H9 (cell line): ENCODE results near the gene ITPRIPL1. TPM values are rescaled to one million over a fixed set of nuclear protein-coding genes. Genes with fewer than 3 reads are reported as not detected.
A peak's percentile ranks its signal among the peaks of the same experiment; 100 is the strongest.

Experiments used
- DNase-seq: peaks from one replicate; pipeline ENCODE4 v3.0.0-alpha.2; 2017
- H2AFZ ChIP-seq: one replicate; pipeline ENCODE4 v1.6.1; 2013; ENCODE audit warnings: mild to moderate bottlenecking, low read length, control low read depth, moderate library complexity
- H2AK5ac ChIP-seq: 2 replicates; pipeline ENCODE4 v1.6.1; 2013; ENCODE audit warnings: low read length, control low read depth, mixed read lengths; ENCODE audit not compliant: insufficient read length
- H2BK120ac ChIP-seq: one replicate; pipeline ENCODE4 v1.6.1; 2013; ENCODE audit warnings: low read depth, mild to moderate bottlenecking, low read length, control low read depth, inconsistent platforms; ENCODE audit not compliant: poor library complexity, severe bottlenecking
- H2BK12ac ChIP-seq: 2 replicates; pipeline ENCODE4 v1.6.1; 2013; ENCODE audit warnings: low read length, control low read depth, mixed read lengths, low read depth; ENCODE audit not compliant: insufficient read length
- H2BK15ac ChIP-seq: 2 replicates; pipeline ENCODE4 v1.6.1; 2013; ENCODE audit warnings: low read depth, low read length, control low read depth
- H2BK20ac ChIP-seq: one replicate; pipeline ENCODE4 v1.6.1; 2013; ENCODE audit warnings: low read depth, mild to moderate bottlenecking, low read length, control low read depth, inconsistent platforms; ENCODE audit not compliant: poor library complexity, severe bottlenecking
- H2BK5ac ChIP-seq: 2 replicates; pipeline ENCODE4 v1.6.1; 2013; ENCODE audit warnings: low read length, control low read depth, mixed read lengths; ENCODE audit not compliant: insufficient read length
- H3K14ac ChIP-seq: 2 replicates; pipeline ENCODE4 v1.6.1; 2013; ENCODE audit warnings: low read length, control low read depth; ENCODE audit not compliant: insufficient read depth
- H3K18ac ChIP-seq: 2 replicates; pipeline ENCODE4 v1.6.1; 2013; ENCODE audit warnings: low read depth, mild to moderate bottlenecking, mixed read lengths, low read length, control low read depth; ENCODE audit not compliant: insufficient read length
- H3K23ac ChIP-seq: 2 replicates; pipeline ENCODE4 v1.6.1; 2013; ENCODE audit warnings: low read length, control low read depth, mixed read lengths, low read depth; ENCODE audit not compliant: insufficient read length
- H3K23me2 ChIP-seq: 2 replicates; pipeline ENCODE4 v1.6.1; 2013; ENCODE audit warnings: low read depth, mild to moderate bottlenecking, mixed read lengths, low read length, control low read depth; ENCODE audit not compliant: insufficient read length, poor library complexity, severe bottlenecking
- H3K27ac ChIP-seq: 2 replicates; pipeline ENCODE4 v1.5.1; 2013; ENCODE audit warnings: low read length, control low read depth, mixed read lengths, low read depth; ENCODE audit not compliant: insufficient read length
- H3K27me3 ChIP-seq: 2 replicates; pipeline ENCODE4 v1.6.1; 2013; ENCODE audit warnings: low read length, control low read depth, inconsistent platforms; ENCODE audit not compliant: insufficient read depth
- H3K4ac ChIP-seq: 2 replicates; pipeline ENCODE4 v1.6.1; 2013; ENCODE audit warnings: low read depth, mild to moderate bottlenecking, control low read depth, inconsistent platforms, low read length, moderate library complexity
- H3K4me1 ChIP-seq: 2 replicates; pipeline ENCODE4 v1.6.1; 2013; ENCODE audit warnings: low read length, control low read depth, inconsistent platforms; ENCODE audit not compliant: insufficient read depth
- H3K4me2 ChIP-seq: 2 replicates; pipeline ENCODE4 v1.6.1; 2013; ENCODE audit warnings: low read length, control low read depth, mixed read lengths; ENCODE audit not compliant: insufficient read length, insufficient read depth
- H3K56ac ChIP-seq: 2 replicates; pipeline ENCODE4 v1.6.1; 2013; ENCODE audit warnings: low read depth, mild to moderate bottlenecking, mixed read lengths, low read length, control low read depth; ENCODE audit not compliant: insufficient read length
- H3K79me1 ChIP-seq: 2 replicates; pipeline ENCODE4 v1.6.1; 2013; ENCODE audit warnings: low read depth, mild to moderate bottlenecking, moderate library complexity, low read length, control low read depth, inconsistent platforms; ENCODE audit not compliant: insufficient read depth, poor library complexity, severe bottlenecking
- H3K79me2 ChIP-seq: 2 replicates; pipeline ENCODE4 v1.6.1; 2013; ENCODE audit warnings: low read length, control low read depth, inconsistent platforms; ENCODE audit not compliant: insufficient read depth
- H3K9ac ChIP-seq: 2 replicates; pipeline ENCODE4 v1.6.1; 2013; ENCODE audit warnings: low read length, control low read depth, mixed read lengths; ENCODE audit not compliant: insufficient read length; ENCODE audit errors: extremely low read depth
- H3K9me3 ChIP-seq: one replicate; pipeline ENCODE4 v1.6.1; 2013; ENCODE audit warnings: low read depth, low read length, inconsistent platforms; ENCODE audit not compliant: control insufficient read depth
- H3T11ph ChIP-seq: one replicate; pipeline ENCODE4 v1.6.1; 2013; ENCODE audit warnings: mild to moderate bottlenecking, low read length, control low read depth, inconsistent platforms
- H4K20me1 ChIP-seq: one replicate; pipeline ENCODE4 v1.6.1; 2013; ENCODE audit not compliant: control insufficient read depth, insufficient read length, insufficient read depth
- H4K5ac ChIP-seq: 2 replicates; pipeline ENCODE4 v1.6.1; 2013; ENCODE audit warnings: low read depth, mild to moderate bottlenecking, mixed read lengths, low read length, control low read depth; ENCODE audit not compliant: insufficient read length
- H4K8ac ChIP-seq: replicated peaks from 2 replicates; pipeline ENCODE4 v1.6.1; 2013; ENCODE audit warnings: low read length, control low read depth, mixed read lengths, low read depth; ENCODE audit not compliant: insufficient read length
- H4K91ac ChIP-seq: 2 replicates; pipeline ENCODE4 v1.6.1; 2013; ENCODE audit warnings: low read depth, mild to moderate bottlenecking, moderate library complexity, mixed read lengths, low read length, control low read depth; ENCODE audit not compliant: insufficient read length
- H3K27ac Mint-ChIP-seq, 3 experiments: 2 replicates in 2 of 3; 3 replicates in 1 of 3; pipeline ENCODE4 v1.8.0; 2020 to 2021; ENCODE audit warnings: mixed read lengths in 3 of 3, mild to moderate bottlenecking in 1 of 3, moderate library complexity in 1 of 3
- H3K27me3 Mint-ChIP-seq: 2 replicates; pipeline ENCODE4 v1.8.0; 2021; ENCODE audit warnings: low read depth, mild to moderate bottlenecking, moderate library complexity, mixed read lengths
- H3K36me3 Mint-ChIP-seq, 3 experiments: 2 replicates in 2 of 3; 3 replicates in 1 of 3; pipeline ENCODE4 v1.8.0; 2020 to 2021; ENCODE audit warnings: low read depth in 3 of 3, mixed read lengths in 3 of 3; ENCODE audit not compliant: insufficient read depth in 1 of 3
- H3K4me1 Mint-ChIP-seq, 2 experiments: 2 replicates each; pipeline ENCODE4 v1.8.0; 2020; ENCODE audit warnings: mixed read lengths in 2 of 2
- H3K4me3 Mint-ChIP-seq, 2 experiments: 2 replicates in 1 of 2; 3 replicates in 1 of 2; pipeline ENCODE4 v1.8.0; 2020 to 2021; ENCODE audit warnings: mild to moderate bottlenecking in 2 of 2, mixed read lengths in 2 of 2, moderate library complexity in 1 of 2
- H3K9me3 Mint-ChIP-seq, 2 experiments: 2 replicates in 1 of 2; 3 replicates in 1 of 2; pipeline ENCODE4 v1.8.0; 2020; ENCODE audit warnings: mild to moderate bottlenecking in 2 of 2, mixed read lengths in 2 of 2, moderate library complexity in 1 of 2
- CTCF ChIP-seq: fragments of 200-600 bp; sonication (generic); conservative IDR thresholded peaks from 3 replicates; pipeline ENCODE4 v1.8.0; 2021; ENCODE audit warnings: antibody characterized with exemption, mild to moderate bottlenecking
- WGBS: extraction: QIAGEN DNeasy Blood & Tissue Kit; methylation state at CpG from one replicate; pipeline ENCODE4 v1.1.7; 2013; ENCODE audit warnings: missing lambda C conversion rate, low lambda C conversion rate, mixed read lengths; ENCODE audit not compliant: insufficient read length; ENCODE audit errors: extremely low coverage; 5-methylcytosine and 5-hydroxymethylcytosine counted together
- total RNA-seq: library from RNA; stranded (reverse); gene quantifications from 2 replicates; pipeline ENCODE4 v1.2.1, GENCODE V29; 2021

ITPRIPL1 gene
- total RNA-seq, 1 experiment from 2014 or later, result 16.3 TPM

GRCh38 chr2:96333708-96334107 lies 8.6 kb downstream of the ITPRIPL1 start:
- no peak overlapping the region for H3T11ph ChIP-seq
- H3K36me3 Mint-ChIP-seq, result peaks cover 6 to 7% (median 7%) of the 10 kb centered on the region in 3 experiments; a peak in 6 of 7 replicates
- peak overlapping the region; percentile 22 to 61; a peak in 3 of 5 replicates for H3K4me3 Mint-ChIP-seq
- no peak overlapping the region for H3K14ac ChIP-seq
- H3K4me1 Mint-ChIP-seq, result peaks cover 14 to 20% of the 10 kb centered on the region in 2 experiments
- no peak overlapping the region for H2BK120ac ChIP-seq
- no peaks in the 10 kb centered on the region for H3K27me3 ChIP-seq
- no peak overlapping the region for H2BK12ac ChIP-seq
- H2AFZ ChIP-seq, result no peak overlapping the region
- H3K4ac ChIP-seq, result no peak overlapping the region
- H3K23me2 ChIP-seq, result peaks cover 6% of the 10 kb centered on the region
- H3K27ac ChIP-seq, result no peak overlapping the region
- H3K79me1 ChIP-seq, result no peaks in the 10 kb centered on the region
- no peak overlapping the region for H2BK20ac ChIP-seq
- H2AK5ac ChIP-seq, result no peak overlapping the region
- no peak overlapping the region for H2BK5ac ChIP-seq
- H3K56ac ChIP-seq, result no peak overlapping the region
- peaks cover 14% of the 10 kb centered on the region; the same call in 1 of the 2 replicates for H3K79me2 ChIP-seq
- no CpG with 5 or more reads among the region's 3 CpGs for WGBS
- no peak overlapping the region for H3K9ac ChIP-seq
- peak overlapping the region in 1 of 3 experiments; percentile 20; a peak in 1 of 7 replicates for H3K27ac Mint-ChIP-seq
- H4K91ac ChIP-seq, result no peak overlapping the region
- H4K5ac ChIP-seq, result no peak overlapping the region
- no peaks in the 10 kb centered on the region for H3K4me1 ChIP-seq
- no peaks in the 10 kb centered on the region for H3K27me3 Mint-ChIP-seq
- DNase-seq, result no peak
- H4K8ac ChIP-seq, result no peak overlapping the region
- no peak overlapping the region for H3K23ac ChIP-seq
- no peaks in the 10 kb centered on the region for H3K9me3 ChIP-seq
- TF ChIP-seq CTCF, result no peak
- no peak overlapping the region for H2BK15ac ChIP-seq
- H3K4me2 ChIP-seq, result no peak overlapping the region
- H4K20me1 ChIP-seq, result no peaks in the 10 kb centered on the region
- no peak overlapping the region for H3K18ac ChIP-seq
- H3K9me3 Mint-ChIP-seq, result no peaks in the 10 kb centered on the region
